ENCODE measurements around the gene GIMAP8. TPM values are rescaled to one million over a fixed set of nuclear protein-coding genes. Genes with fewer than 3 reads are reported as not detected.

Gene GIMAP8
- total and polyA plus RNA-seq, 7 donors: 4.4 to 11.9 (median 6.3) TPM

DNA sequence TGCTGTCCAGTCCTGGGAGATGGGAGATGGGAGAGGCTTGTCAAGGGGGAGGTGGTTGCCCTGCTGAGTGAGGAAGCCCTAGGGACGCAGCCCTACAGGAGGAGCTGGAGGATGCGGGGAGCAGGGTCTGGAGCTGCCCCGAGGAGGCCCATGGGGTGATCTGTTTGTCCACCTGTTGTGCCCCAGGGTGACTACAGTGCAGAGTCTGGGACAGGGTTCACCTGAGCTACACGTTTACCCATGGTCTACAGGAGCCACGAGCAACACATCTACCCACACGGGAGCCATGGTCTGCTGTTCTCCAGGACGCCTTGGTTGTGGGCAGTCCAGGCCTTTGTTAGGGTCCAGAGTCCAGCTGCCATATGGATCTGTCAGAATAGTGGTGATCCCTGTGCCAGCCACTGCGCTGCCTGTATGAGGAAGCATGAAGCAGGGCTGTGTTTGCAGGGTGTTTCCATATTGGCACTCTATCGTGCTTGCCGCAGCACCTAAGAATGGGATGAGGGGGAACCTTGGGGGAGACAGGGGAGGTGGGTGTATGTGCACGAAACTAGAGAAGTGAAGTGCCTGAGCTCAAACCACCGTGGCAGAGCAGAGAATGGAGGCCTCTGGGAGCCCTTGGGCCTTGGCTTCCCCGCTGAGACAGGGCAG lies 47.6 kb upstream of the GIMAP8 start:
- intact Hi-C loops (cut with DNase I): no loop called here

DNA sequence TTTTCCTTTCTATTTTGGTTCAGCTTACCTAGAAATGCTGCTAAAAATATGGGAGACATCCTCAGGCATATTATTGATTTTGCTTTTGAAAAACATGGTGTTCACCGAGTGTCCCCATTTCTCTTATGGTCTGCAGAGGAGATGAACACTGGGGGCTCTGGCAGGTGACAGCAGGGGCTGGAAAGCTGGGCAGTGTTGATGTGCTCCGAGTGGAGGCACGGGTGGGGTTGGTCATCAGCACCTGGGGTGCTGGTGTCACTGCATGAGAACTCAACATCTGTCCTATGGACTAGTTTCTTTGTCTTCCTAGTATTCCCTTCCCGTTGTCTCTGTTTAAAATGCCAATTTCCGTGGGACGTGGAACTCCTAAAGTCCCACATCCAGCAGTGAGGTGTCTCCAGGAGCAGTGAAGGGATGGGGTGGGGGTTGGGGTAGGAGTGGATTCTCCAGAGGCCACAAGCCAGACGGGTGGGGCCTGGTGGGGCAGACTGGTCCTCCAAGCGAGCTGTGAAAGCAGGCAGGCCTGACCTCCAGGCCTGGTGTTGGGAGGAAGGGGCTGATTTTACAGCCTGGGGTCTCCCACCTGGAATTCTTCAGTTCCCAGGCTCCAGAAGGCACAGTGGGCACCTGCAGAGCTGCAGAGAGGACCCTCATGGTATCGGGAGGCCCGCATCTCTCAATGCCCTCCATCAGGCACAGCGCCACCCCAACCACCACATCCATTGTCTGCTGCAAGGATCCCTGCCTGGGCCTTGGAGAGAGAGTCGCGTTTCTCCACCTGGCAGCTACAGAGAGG lies 46.9 kb upstream of the GIMAP8 start:
- ATAC-seq: no peak
- peak in 1 of 2 donors; percentile 34 for DNase-seq
- 80 to 85% (median 85%) methylated on average over 13 of the region's 13 CpGs for WGBS, 3 donors
- peaks cover 4% of the 10 kb centered on the region for H3K4me1 ChIP-seq
- H3K36me3 ChIP-seq (ENCODE audit: insufficient read depth in 1 of 2, low read depth in 1 of 2): no peaks in the 10 kb centered on the region
- TF ChIP-seq, protein P1, sequence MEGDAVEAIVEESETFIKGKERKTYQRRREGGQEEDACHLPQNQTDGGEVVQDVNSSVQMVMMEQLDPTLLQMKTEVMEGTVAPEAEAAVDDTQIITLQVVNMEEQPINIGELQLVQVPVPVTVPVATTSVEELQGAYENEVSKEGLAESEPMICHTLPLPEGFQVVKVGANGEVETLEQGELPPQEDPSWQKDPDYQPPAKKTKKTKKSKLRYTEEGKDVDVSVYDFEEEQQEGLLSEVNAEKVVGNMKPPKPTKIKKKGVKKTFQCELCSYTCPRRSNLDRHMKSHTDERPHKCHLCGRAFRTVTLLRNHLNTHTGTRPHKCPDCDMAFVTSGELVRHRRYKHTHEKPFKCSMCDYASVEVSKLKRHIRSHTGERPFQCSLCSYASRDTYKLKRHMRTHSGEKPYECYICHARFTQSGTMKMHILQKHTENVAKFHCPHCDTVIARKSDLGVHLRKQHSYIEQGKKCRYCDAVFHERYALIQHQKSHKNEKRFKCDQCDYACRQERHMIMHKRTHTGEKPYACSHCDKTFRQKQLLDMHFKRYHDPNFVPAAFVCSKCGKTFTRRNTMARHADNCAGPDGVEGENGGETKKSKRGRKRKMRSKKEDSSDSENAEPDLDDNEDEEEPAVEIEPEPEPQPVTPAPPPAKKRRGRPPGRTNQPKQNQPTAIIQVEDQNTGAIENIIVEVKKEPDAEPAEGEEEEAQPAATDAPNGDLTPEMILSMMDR (IDR thresholded peaks at IDR 0.05): no peak
- intact Hi-C loops (cut with DNase I): no loop called here
- no peaks in the 10 kb centered on the region for H3K27me3 ChIP-seq (ENCODE audit: insufficient read depth in 3 of 3, low read length in 2 of 3)
- H3K27ac ChIP-seq: peak overlapping the region; percentile 97
- peak overlapping the region; percentile 89 for H3K4me3 ChIP-seq
- H3K9me3 ChIP-seq: no peaks in the 10 kb centered on the region

More for the DNA sequence above, 47.6 kb upstream of the GIMAP8 start:
- 83 to 86% (median 85%) methylated on average over 13 of the region's 13 CpGs for WGBS, 3 donors
- Histone ChIP-seq H3K36me3 (ENCODE audit: insufficient read depth in 1 of 2, low read depth in 1 of 2) (no peaks in the 10 kb centered on the region), H3K4me1 (peaks cover 4% of the 10 kb centered on the region), H3K27ac (no peak overlapping the region), H3K4me3 (no peak overlapping the region), H3K9me3 (no peaks in the 10 kb centered on the region), H3K27me3 (ENCODE audit: insufficient read depth in 3 of 3, low read length in 2 of 3) (no peaks in the 10 kb centered on the region)
- ATAC-seq (no peak), DNase-seq (peak in 1 of 2 donors; percentile 23)
- TF ChIP-seq, protein P1 (IDR thresholded peaks at IDR 0.05): no peak

DNA sequence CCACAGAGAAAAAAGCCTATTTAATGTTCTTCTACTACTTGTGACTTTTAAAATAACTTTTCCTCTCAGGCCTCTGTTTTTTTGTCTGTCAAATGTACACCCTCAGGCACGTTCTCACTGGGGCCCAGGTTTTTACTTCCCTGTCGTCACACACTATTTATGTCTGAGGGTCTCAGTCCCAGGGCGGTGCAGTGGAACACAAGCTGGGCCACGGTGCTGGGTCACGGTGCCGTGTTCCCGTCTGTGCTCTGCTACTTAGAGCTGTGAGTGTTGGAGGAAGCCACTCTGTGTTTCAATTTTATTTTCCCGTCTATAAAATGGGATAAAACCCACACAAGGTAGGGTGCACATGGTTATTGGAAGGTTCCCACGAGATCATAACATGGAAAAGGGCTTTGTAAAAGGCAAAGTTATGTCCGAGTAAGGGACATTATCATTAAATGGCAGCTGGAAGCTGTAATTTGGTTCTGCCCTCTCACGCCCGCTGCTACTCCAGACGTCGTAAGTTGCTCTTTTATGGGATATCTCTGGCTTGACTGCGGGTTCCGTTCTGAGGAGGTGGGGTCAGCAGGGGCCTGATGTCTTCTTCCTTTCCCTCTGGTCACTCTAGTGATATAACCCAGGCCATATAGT lies 46.1 kb upstream of the GIMAP8 start:
- peak in 1 of 4 donors; percentile 7 for ATAC-seq
- Histone ChIP-seq H3K9me3 (no peaks in the 10 kb centered on the region), H3K27ac (peak overlapping the region; percentile 97), H3K4me1 (peaks cover 4% of the 10 kb centered on the region), H3K4me3 (peak overlapping the region; percentile 89), H3K36me3 (ENCODE audit: insufficient read depth in 1 of 2, low read depth in 1 of 2) (no peaks in the 10 kb centered on the region), H3K27me3 (ENCODE audit: insufficient read depth in 3 of 3, low read length in 2 of 3) (no peaks in the 10 kb centered on the region)
- peak in 1 of 2 donors; percentile 41 for DNase-seq
- WGBS, 3 donors: 19 to 31% (median 22%) methylated on average over 16 of the region's 16 CpGs
- intact Hi-C loops (cut with DNase I): no loop called here
- TF ChIP-seq, protein P1 (IDR thresholded peaks at IDR 0.05): no peak

DNA sequence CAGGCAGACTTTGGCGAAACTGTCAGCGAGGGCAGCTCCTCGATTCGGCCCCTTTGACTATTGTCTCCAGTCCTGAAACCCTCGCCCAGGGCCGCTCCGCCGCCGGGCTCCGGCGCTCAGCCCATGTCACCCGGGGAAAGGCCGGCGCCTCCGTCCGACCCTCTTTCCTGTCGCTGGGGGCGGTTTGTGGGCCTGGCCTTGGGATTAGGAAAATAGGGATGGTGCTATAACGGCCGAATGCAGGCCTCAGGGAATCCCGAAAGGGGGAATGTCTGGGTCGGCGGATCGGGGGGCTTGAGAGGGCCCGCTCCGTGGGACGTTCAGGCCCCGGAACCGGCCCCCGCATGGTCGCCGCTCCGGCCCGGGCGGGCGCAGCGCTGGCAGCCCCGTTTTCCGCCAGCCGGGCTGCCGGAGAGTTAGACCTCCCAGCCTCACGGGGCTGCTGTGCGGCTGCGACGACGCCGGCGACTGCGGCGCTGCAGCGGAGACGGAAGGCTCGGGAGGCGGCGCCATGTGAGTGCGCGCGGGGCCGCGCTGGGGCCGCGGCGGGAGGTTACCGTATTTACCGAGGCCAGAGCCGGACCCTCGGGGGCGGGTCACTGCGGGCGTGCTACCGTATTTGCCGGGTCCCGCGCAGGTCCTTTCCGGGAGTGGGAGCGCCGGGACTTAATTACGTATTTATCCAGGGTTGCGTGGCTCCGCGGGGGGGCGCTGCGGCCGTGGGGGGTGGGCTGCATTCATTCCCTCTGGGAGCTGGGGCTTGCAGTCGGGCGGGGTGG lies 45.4 kb upstream of the GIMAP8 start:
- no peaks in the 10 kb centered on the region for H3K36me3 ChIP-seq (ENCODE audit: insufficient read depth in 1 of 2, low read depth in 1 of 2)
- TF ChIP-seq, protein P1 (IDR thresholded peaks at IDR 0.05): no peak
- peak overlapping the region; percentile 97 for H3K27ac ChIP-seq
- peak overlapping the region; percentile 89 for H3K4me3 ChIP-seq
- peaks cover 4% of the 10 kb centered on the region for H3K4me1 ChIP-seq
- ATAC-seq: peak; percentile 94 to 96 (median 96)
- no peaks in the 10 kb centered on the region for H3K9me3 ChIP-seq
- intact Hi-C loops (cut with DNase I): no loop called here
- DNase-seq: peak; percentile 90 to 95
- WGBS, 3 donors: 0% methylated on average over 59 to 86 of the region's 86 CpGs
- no peaks in the 10 kb centered on the region for H3K27me3 ChIP-seq (ENCODE audit: insufficient read depth in 3 of 3, low read length in 2 of 3)
